DOHH2 (cell line): ENCODE measurements around the gene SLC6A1.

Experiments used
- CTCF ChIP-seq: fragments of 200-600 bp; sonication (generic); IDR thresholded peaks from one replicate; pipeline ENCODE4 v1.5.1; 2014; ENCODE audit warnings: antibody characterized with exemption, mild to moderate bottlenecking, low read depth, low read length; ENCODE audit not compliant: poor library complexity, severe bottlenecking
- EZH2phosphoT487 ChIP-seq: fragments of 200-600 bp; sonication (generic); IDR thresholded peaks from 2 replicates; pipeline ENCODE4 v1.6.1; 2017; ENCODE audit warnings: borderline replicate concordance, mild to moderate bottlenecking, antibody characterized with exemption, low read length, moderate library complexity, mixed read lengths

GRCh38 chr3:11072631-11073030 lies 80.1 kb downstream of the SLC6A1 start:
- TF ChIP-seq CTCF, result no peak
- TF ChIP-seq EZH2phosphoT487, result no peak
